H9 (cell line): Measurements from ENCODE around the gene IL12RB2. TPM values are rescaled to one million over a fixed set of nuclear protein-coding genes. Genes with fewer than 3 reads are reported as not detected.

Source experiments
- DNase-seq: peaks from one replicate; pipeline ENCODE4 v3.0.0-alpha.2; 2017
- H2AFZ ChIP-seq: one replicate; pipeline ENCODE4 v1.6.1; 2013; ENCODE audit warnings: mild to moderate bottlenecking, low read length, control low read depth, moderate library complexity
- H2AK5ac ChIP-seq: 2 replicates; pipeline ENCODE4 v1.6.1; 2013; ENCODE audit warnings: low read length, control low read depth, mixed read lengths; ENCODE audit not compliant: insufficient read length
- H2BK120ac ChIP-seq: one replicate; pipeline ENCODE4 v1.6.1; 2013; ENCODE audit warnings: low read depth, mild to moderate bottlenecking, low read length, control low read depth, inconsistent platforms; ENCODE audit not compliant: poor library complexity, severe bottlenecking
- H2BK12ac ChIP-seq: 2 replicates; pipeline ENCODE4 v1.6.1; 2013; ENCODE audit warnings: low read length, control low read depth, mixed read lengths, low read depth; ENCODE audit not compliant: insufficient read length
- H2BK15ac ChIP-seq: 2 replicates; pipeline ENCODE4 v1.6.1; 2013; ENCODE audit warnings: low read depth, low read length, control low read depth
- H2BK20ac ChIP-seq: one replicate; pipeline ENCODE4 v1.6.1; 2013; ENCODE audit warnings: low read depth, mild to moderate bottlenecking, low read length, control low read depth, inconsistent platforms; ENCODE audit not compliant: poor library complexity, severe bottlenecking
- H2BK5ac ChIP-seq: 2 replicates; pipeline ENCODE4 v1.6.1; 2013; ENCODE audit warnings: low read length, control low read depth, mixed read lengths; ENCODE audit not compliant: insufficient read length
- H3K14ac ChIP-seq: 2 replicates; pipeline ENCODE4 v1.6.1; 2013; ENCODE audit warnings: low read length, control low read depth; ENCODE audit not compliant: insufficient read depth
- H3K18ac ChIP-seq: 2 replicates; pipeline ENCODE4 v1.6.1; 2013; ENCODE audit warnings: low read depth, mild to moderate bottlenecking, mixed read lengths, low read length, control low read depth; ENCODE audit not compliant: insufficient read length
- H3K23ac ChIP-seq: 2 replicates; pipeline ENCODE4 v1.6.1; 2013; ENCODE audit warnings: low read length, control low read depth, mixed read lengths, low read depth; ENCODE audit not compliant: insufficient read length
- H3K23me2 ChIP-seq: 2 replicates; pipeline ENCODE4 v1.6.1; 2013; ENCODE audit warnings: low read depth, mild to moderate bottlenecking, mixed read lengths, low read length, control low read depth; ENCODE audit not compliant: insufficient read length, poor library complexity, severe bottlenecking
- H3K27ac ChIP-seq: 2 replicates; pipeline ENCODE4 v1.5.1; 2013; ENCODE audit warnings: low read length, control low read depth, mixed read lengths, low read depth; ENCODE audit not compliant: insufficient read length
- H3K27me3 ChIP-seq: 2 replicates; pipeline ENCODE4 v1.6.1; 2013; ENCODE audit warnings: low read length, control low read depth, inconsistent platforms; ENCODE audit not compliant: insufficient read depth
- H3K4ac ChIP-seq: 2 replicates; pipeline ENCODE4 v1.6.1; 2013; ENCODE audit warnings: low read depth, mild to moderate bottlenecking, control low read depth, inconsistent platforms, low read length, moderate library complexity
- H3K4me1 ChIP-seq: 2 replicates; pipeline ENCODE4 v1.6.1; 2013; ENCODE audit warnings: low read length, control low read depth, inconsistent platforms; ENCODE audit not compliant: insufficient read depth
- H3K4me2 ChIP-seq: 2 replicates; pipeline ENCODE4 v1.6.1; 2013; ENCODE audit warnings: low read length, control low read depth, mixed read lengths; ENCODE audit not compliant: insufficient read length, insufficient read depth
- H3K56ac ChIP-seq: 2 replicates; pipeline ENCODE4 v1.6.1; 2013; ENCODE audit warnings: low read depth, mild to moderate bottlenecking, mixed read lengths, low read length, control low read depth; ENCODE audit not compliant: insufficient read length
- H3K79me1 ChIP-seq: 2 replicates; pipeline ENCODE4 v1.6.1; 2013; ENCODE audit warnings: low read depth, mild to moderate bottlenecking, moderate library complexity, low read length, control low read depth, inconsistent platforms; ENCODE audit not compliant: insufficient read depth, poor library complexity, severe bottlenecking
- H3K79me2 ChIP-seq: 2 replicates; pipeline ENCODE4 v1.6.1; 2013; ENCODE audit warnings: low read length, control low read depth, inconsistent platforms; ENCODE audit not compliant: insufficient read depth
- H3K9ac ChIP-seq: 2 replicates; pipeline ENCODE4 v1.6.1; 2013; ENCODE audit warnings: low read length, control low read depth, mixed read lengths; ENCODE audit not compliant: insufficient read length; ENCODE audit errors: extremely low read depth
- H3K9me3 ChIP-seq: one replicate; pipeline ENCODE4 v1.6.1; 2013; ENCODE audit warnings: low read depth, low read length, inconsistent platforms; ENCODE audit not compliant: control insufficient read depth
- H3T11ph ChIP-seq: one replicate; pipeline ENCODE4 v1.6.1; 2013; ENCODE audit warnings: mild to moderate bottlenecking, low read length, control low read depth, inconsistent platforms
- H4K20me1 ChIP-seq: one replicate; pipeline ENCODE4 v1.6.1; 2013; ENCODE audit not compliant: control insufficient read depth, insufficient read length, insufficient read depth
- H4K5ac ChIP-seq: 2 replicates; pipeline ENCODE4 v1.6.1; 2013; ENCODE audit warnings: low read depth, mild to moderate bottlenecking, mixed read lengths, low read length, control low read depth; ENCODE audit not compliant: insufficient read length
- H4K8ac ChIP-seq: replicated peaks from 2 replicates; pipeline ENCODE4 v1.6.1; 2013; ENCODE audit warnings: low read length, control low read depth, mixed read lengths, low read depth; ENCODE audit not compliant: insufficient read length
- H4K91ac ChIP-seq: 2 replicates; pipeline ENCODE4 v1.6.1; 2013; ENCODE audit warnings: low read depth, mild to moderate bottlenecking, moderate library complexity, mixed read lengths, low read length, control low read depth; ENCODE audit not compliant: insufficient read length
- H3K27ac Mint-ChIP-seq, 3 experiments: 2 replicates in 2 of 3; 3 replicates in 1 of 3; pipeline ENCODE4 v1.8.0; 2020 to 2021; ENCODE audit warnings: mixed read lengths in 3 of 3, mild to moderate bottlenecking in 1 of 3, moderate library complexity in 1 of 3
- H3K27me3 Mint-ChIP-seq: 2 replicates; pipeline ENCODE4 v1.8.0; 2021; ENCODE audit warnings: low read depth, mild to moderate bottlenecking, moderate library complexity, mixed read lengths
- H3K36me3 Mint-ChIP-seq, 3 experiments: 2 replicates in 2 of 3; 3 replicates in 1 of 3; pipeline ENCODE4 v1.8.0; 2020 to 2021; ENCODE audit warnings: low read depth in 3 of 3, mixed read lengths in 3 of 3; ENCODE audit not compliant: insufficient read depth in 1 of 3
- H3K4me1 Mint-ChIP-seq, 2 experiments: 2 replicates each; pipeline ENCODE4 v1.8.0; 2020; ENCODE audit warnings: mixed read lengths in 2 of 2
- H3K4me3 Mint-ChIP-seq, 2 experiments: 2 replicates in 1 of 2; 3 replicates in 1 of 2; pipeline ENCODE4 v1.8.0; 2020 to 2021; ENCODE audit warnings: mild to moderate bottlenecking in 2 of 2, mixed read lengths in 2 of 2, moderate library complexity in 1 of 2
- H3K9me3 Mint-ChIP-seq, 2 experiments: 2 replicates in 1 of 2; 3 replicates in 1 of 2; pipeline ENCODE4 v1.8.0; 2020; ENCODE audit warnings: mild to moderate bottlenecking in 2 of 2, mixed read lengths in 2 of 2, moderate library complexity in 1 of 2
- CTCF ChIP-seq: fragments of 200-600 bp; sonication (generic); conservative IDR thresholded peaks from 3 replicates; pipeline ENCODE4 v1.8.0; 2021; ENCODE audit warnings: antibody characterized with exemption, mild to moderate bottlenecking
- total RNA-seq: library from RNA; stranded (reverse); gene quantifications from 2 replicates; pipeline ENCODE4 v1.2.1, GENCODE V29; 2021

Gene IL12RB2
- total RNA-seq, 1 experiment from 2014 or later = 0.77 TPM

- H3K27ac ChIP-seq = no peak overlapping the region
- H3K23ac ChIP-seq = no peak overlapping the region
- H3K4ac ChIP-seq = no peak overlapping the region
- no peak overlapping the region for H2BK120ac ChIP-seq
- H3K56ac ChIP-seq = no peak overlapping the region
- no peaks in the 10 kb centered on the region for H3K36me3 Mint-ChIP-seq
- no peaks in the 10 kb centered on the region for H3K79me2 ChIP-seq
- H2AK5ac ChIP-seq = no peak overlapping the region
- no peak for TF ChIP-seq CTCF
- H4K5ac ChIP-seq = no peak overlapping the region
- H3K18ac ChIP-seq = no peak overlapping the region
- no peak overlapping the region for H3K27ac Mint-ChIP-seq
- no peak overlapping the region for H4K8ac ChIP-seq
- no peak for DNase-seq
- no peak overlapping the region for H2BK20ac ChIP-seq
- H3K9me3 ChIP-seq = no peaks in the 10 kb centered on the region
- H3K9me3 Mint-ChIP-seq = no peaks in the 10 kb centered on the region
- H2AFZ ChIP-seq = no peak overlapping the region
- H4K91ac ChIP-seq = no peak overlapping the region
- no peak overlapping the region for H3K4me3 Mint-ChIP-seq
- H4K20me1 ChIP-seq = no peaks in the 10 kb centered on the region
- no peak overlapping the region for H3K4me2 ChIP-seq
- no peaks in the 10 kb centered on the region for H3K27me3 ChIP-seq
- H3K4me1 ChIP-seq = peaks cover 5% of the 10 kb centered on the region; the same call in 1 of the 2 replicates
- no peaks in the 10 kb centered on the region for H3K27me3 Mint-ChIP-seq
- no peak overlapping the region for H3K9ac ChIP-seq
- H3K79me1 ChIP-seq = no peaks in the 10 kb centered on the region
- peaks cover 28 to 33% of the 10 kb centered on the region in 2 experiments for H3K4me1 Mint-ChIP-seq
- H3K23me2 ChIP-seq = no peaks in the 10 kb centered on the region
- H2BK15ac ChIP-seq = no peak overlapping the region
- no peak overlapping the region for H3T11ph ChIP-seq
- H2BK5ac ChIP-seq = no peak overlapping the region
- H2BK12ac ChIP-seq = no peak overlapping the region
- no peak overlapping the region for H3K14ac ChIP-seq
Measured at GRCh38 chr1:67372898-67373297, 65.2 kb downstream of the IL12RB2 start.
